HG02623 (cell line): ENCODE data around the gene HMGN1.
A peak's percentile ranks its signal among the peaks of the same experiment; 100 is the strongest.
"Not testable (repeated sequence)": the region's sequence is repeated elsewhere in the genome, so short reads cannot be mapped to it uniquely, and the experiment has no call there.

ENCODE experiments used
- ATAC-seq: cut with Tn5 transposase; IDR thresholded peaks from one replicate; pipeline ENCODE4 v1.9.1; 2021; ENCODE audit warnings: moderate library complexity; ENCODE audit not compliant: unreplicated experiment

HMGN1 gene

DNA sequence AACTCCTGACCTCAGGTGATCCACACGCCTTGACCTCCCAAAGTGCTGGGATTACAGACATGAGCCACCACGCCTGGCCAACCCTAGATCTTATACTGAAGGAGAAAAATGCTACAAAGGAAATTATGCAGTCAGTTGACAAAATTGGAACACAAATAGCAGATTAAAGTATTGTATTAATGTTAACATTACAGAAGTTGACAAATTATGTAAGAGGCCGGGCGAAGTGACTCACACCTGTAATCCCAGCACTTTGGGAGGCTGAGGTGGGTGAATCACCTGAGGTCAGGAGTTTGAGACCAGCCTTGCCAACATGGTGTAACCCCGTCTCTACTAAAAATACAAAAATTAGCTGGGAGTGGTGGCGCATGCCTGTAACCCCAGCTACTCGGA, 21.0 kb upstream of the HMGN1 start:
- ATAC-seq, result not testable (repeated sequence)

- ATAC-seq, result no peak
Measured at GRCh38 chr21:39367783-39368182, 18.9 kb upstream of the HMGN1 start.

- ATAC-seq, result no peak
Measured at GRCh38 chr21:39366563-39366962, 17.7 kb upstream of the HMGN1 start.

DNA sequence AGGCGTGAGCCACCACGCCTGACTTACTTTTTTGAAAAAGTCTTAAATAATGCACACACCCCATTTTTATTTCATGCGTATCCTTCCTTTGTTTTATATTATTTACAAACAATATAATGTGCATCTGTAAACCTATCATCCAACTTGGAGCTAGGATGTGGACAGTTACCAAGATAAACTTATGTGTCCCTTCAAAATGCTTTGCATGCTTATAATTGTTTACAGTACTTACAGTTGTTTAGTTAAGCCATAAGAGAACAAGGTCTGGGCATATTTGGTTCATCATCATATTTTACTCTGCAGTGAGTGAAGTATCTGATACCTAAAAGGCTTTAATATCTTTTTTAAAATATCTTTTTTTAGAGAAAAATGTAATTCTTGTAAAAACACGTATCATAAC, 16.1 kb upstream of the HMGN1 start:
- ATAC-seq, result no peak

GRCh38 chr21:39363607-39364555, 15.0 kb upstream of the HMGN1 start:
- no peak for ATAC-seq

GRCh38 chr21:39362733-39363132, 13.8 kb upstream of the HMGN1 start:
- no peak for ATAC-seq

DNA sequence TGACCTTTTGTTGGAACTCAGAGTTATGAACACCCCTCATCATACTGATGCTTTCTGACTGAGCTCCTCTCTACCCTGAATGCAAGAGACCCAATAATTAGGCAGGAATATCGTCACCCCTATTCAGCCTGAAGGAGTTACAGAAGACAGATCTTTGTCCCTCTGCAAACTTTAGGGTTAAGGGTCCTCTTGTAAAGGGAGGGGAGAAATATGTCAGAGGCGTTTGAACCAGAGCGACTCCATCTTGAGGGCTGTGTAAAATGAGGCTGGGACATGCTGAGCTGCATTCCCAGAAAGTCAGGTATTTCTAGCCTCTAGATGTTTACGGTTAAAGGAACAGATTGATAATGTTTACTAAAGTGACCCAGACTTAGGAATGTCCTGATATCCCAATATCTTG, 10.5 kb upstream of the HMGN1 start:
- ATAC-seq, result no peak

GRCh38 chr21:39353295-39353694, 4.4 kb upstream of the HMGN1 start:
- no peak for ATAC-seq

DNA sequence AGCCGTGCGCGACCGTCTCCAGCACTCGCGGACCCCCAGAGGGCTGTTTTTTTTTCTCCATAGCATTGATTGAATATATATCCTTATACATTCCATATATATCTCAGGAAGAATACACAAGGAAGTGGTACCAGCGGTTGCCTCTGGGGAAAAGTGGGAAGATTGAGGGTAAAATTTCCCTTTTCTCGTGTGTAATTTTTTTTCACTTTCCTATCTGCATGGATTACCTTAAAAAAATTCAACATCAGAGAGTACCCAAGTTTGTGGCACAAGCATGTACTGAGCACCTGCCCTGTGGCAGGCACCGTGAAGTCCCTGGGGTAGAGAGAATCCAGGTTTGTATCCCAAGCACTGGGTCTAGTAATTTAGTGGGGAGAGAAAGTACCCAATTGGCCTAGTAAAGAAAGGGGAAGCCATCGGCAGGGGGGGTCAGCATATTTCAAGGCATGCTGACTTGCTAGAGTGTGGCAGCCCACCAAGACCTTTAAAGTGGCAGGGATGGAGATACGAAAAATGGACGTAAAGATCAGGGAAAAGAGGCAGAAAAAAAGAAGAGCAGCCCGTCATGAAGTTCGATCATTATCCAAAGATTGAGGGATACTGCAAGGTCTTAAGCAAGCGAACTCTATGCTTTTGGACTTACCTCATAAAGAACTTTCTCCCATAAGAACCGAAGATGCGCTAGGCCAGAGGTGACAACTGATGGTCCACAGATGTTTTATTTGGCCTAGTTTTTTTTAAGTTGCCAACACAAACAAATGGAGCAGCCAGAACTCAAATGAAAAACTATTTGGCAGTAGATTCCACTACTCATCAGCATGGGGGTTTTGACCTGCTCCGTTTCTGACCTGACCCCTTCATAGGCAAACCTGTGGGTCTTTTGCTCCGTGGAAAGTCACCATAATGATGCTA, 1.5 kb upstream of the HMGN1 start:
- no peak for ATAC-seq

GRCh38 chr21:39349211-39350093, 564 bp upstream of the HMGN1 start:
- peak; percentile 84 for ATAC-seq

DNA sequence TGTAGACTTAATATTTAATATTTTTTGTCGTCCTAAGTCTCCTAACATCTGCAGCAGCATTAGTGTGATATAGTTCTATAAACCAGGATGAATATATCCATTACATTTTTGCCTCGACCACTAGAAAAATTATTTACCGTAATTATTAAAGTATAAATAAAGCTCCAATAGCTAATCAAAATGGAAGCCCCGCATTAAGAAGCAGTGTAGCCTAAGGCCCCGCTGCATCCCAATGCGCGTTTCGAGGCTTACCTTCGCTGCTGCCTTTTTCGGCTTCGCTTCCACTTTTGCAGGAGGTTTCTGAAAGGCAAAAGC, 891 bp downstream of the HMGN1 start:
- no peak for ATAC-seq

- ATAC-seq, result no peak
Measured at GRCh38 chr21:39347537-39347936, 1.4 kb downstream of the HMGN1 start.

- ATAC-seq, result no peak
Measured at GRCh38 chr21:39346671-39347331, 2.1 kb downstream of the HMGN1 start.

DNA sequence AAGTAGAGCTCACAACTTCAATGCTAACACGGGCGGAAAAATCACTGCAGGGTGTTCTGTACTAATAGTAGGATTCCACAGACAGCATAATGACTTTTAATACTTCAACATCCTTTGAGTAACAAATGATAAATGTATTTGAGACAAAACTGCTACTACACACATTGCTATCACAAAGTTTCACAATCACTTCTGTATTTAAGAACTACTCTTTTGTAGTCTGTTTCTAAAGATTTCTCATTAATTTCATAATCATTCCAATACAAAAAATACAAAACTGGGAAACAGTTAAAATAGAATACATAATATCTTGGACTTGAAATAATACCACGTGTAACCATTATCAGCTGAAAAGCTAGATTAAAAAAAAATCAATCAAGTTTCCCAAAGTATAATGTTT, 2.7 kb downstream of the HMGN1 start:
- ATAC-seq, result no peak

DNA sequence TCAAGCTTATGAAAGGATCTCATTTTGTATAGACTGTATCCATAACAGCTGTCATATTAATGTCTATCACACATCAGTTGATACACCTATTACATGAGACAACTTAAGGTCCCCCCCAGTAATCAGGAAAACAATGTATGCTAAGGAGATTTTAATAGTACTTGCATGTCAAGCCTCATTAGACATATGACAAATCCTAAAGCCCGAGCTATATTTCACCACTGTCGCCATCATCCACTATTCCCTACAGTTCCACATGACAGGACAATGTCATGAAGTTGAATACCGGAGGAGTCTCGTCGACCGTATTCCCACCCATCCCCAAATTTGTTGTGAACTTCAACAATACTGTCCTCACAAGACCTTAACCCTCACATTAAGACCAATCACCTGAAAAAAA, 3.4 kb downstream of the HMGN1 start:
- no peak for ATAC-seq

DNA sequence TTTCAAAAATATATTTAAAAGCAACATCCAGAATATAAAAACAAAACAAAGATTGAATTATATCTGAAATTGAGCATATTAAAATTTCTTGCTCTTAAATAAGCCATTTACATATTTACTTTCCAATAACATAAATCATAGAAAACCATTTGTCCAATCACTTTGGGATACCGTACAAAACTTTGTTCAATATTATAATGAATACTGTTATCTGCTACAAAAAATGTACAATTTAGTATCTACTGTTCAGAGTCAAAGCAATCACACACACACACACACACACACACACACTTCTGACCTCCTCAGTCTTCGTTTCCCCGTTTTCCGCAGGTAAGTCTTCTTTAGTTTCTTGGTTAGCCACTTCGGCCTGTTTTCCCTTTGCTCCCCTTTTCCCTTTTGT, 4.0 kb downstream of the HMGN1 start:
- ATAC-seq, result no peak

- no peak for ATAC-seq
Measured at GRCh38 chr21:39341249-39341923, 7.5 kb downstream of the HMGN1 start.

- ATAC-seq, result no peak
Measured at GRCh38 chr21:39340687-39341086, 8.2 kb downstream of the HMGN1 start.

DNA sequence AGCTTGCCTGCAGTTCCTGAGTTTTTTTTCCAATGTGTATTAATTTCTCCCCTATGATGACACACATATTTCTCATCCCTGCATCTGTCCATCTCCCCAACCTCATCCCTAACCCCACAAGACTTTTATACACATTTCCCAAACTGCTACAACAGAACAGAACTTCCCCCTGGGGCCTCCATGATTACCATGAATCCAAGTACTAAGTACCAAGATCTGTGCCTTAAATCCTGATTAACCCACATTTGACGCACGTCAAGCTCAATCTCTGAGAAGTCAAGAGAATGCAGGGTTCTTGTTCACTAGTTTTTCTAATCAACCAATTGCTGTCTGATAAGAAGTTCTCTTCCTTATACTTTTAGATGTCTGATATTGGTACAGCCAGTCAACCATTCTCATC, 9.7 kb downstream of the HMGN1 start:
- ATAC-seq, result no peak

GRCh38 chr21:39336457-39337008, 12.4 kb downstream of the HMGN1 start:
- no peak for ATAC-seq
